Keratinocyte (primary cell): Measurements from ENCODE around the gene CNKSR3. TPM values are rescaled to one million over a fixed set of nuclear protein-coding genes. Genes with fewer than 3 reads are reported as not detected.

Experiments
- DNase-seq: peaks from one replicate; pipeline ENCODE4 v3.0.0-alpha.2; 2011; ENCODE audit warnings: low read depth, missing footprints, low spot score
- FAIRE-seq: peaks from 2 replicates; lab custom pipeline; 2011; peaks lifted over from hg19 to GRCh38; lab: Jason Lieb, UNC
- H2AFZ ChIP-seq: 2 replicates; pipeline ENCODE4 v1.6.0; 2012; ENCODE audit warnings: low read length, control low read depth, inconsistent platforms; ENCODE audit not compliant: control insufficient read depth
- H3K27ac ChIP-seq: 2 replicates; pipeline ENCODE4 v1.5.1; 2011; ENCODE audit warnings: low read length; ENCODE audit not compliant: control insufficient read depth, insufficient read depth
- H3K27me3 ChIP-seq: 3 replicates; pipeline ENCODE4 v1.6.0; 2011; ENCODE audit warnings: low read length; ENCODE audit not compliant: control insufficient read depth, insufficient read depth; ENCODE audit errors: extremely low read depth
- H3K36me3 ChIP-seq, 2 experiments: 2 replicates in 1 of 2; 3 replicates in 1 of 2; pipeline ENCODE4 v1.5.1; 2011; ENCODE audit warnings: low read length in 2 of 2, mild to moderate bottlenecking in 1 of 2; ENCODE audit not compliant: control insufficient read depth in 2 of 2, insufficient read depth in 2 of 2; ENCODE audit errors: extremely low read depth in 1 of 2
- H3K4me1 ChIP-seq: 3 replicates; pipeline ENCODE4 v1.5.1; 2011; ENCODE audit warnings: low read length; ENCODE audit not compliant: control insufficient read depth, insufficient read depth; ENCODE audit errors: extremely low read depth
- H3K4me2 ChIP-seq: 3 replicates; pipeline ENCODE4 v1.6.0; 2011; ENCODE audit warnings: low read depth, low read length; ENCODE audit not compliant: control insufficient read depth, insufficient read depth; ENCODE audit errors: extremely low read depth
- H3K4me3 ChIP-seq, 3 experiments: fragments of 200-600 bp in 1 of 3; sonication (generic) in 1 of 3; 2 replicates in 2 of 3; 3 replicates in 1 of 3; pipeline ENCODE4 v1.5.1; 2011 to 2016; ENCODE audit warnings: low read length in 3 of 3, mild to moderate bottlenecking in 3 of 3, control low read depth in 2 of 3, inconsistent platforms in 1 of 3, low read depth in 1 of 3, mixed read lengths in 1 of 3, mixed run types in 1 of 3, moderate library complexity in 1 of 3; ENCODE audit not compliant: control insufficient read depth in 2 of 3, insufficient read depth in 2 of 3; ENCODE audit errors: extremely low read depth in 1 of 3
- H3K79me2 ChIP-seq: 2 replicates; pipeline ENCODE4 v1.6.0; 2012; ENCODE audit warnings: low read length; ENCODE audit not compliant: control insufficient read depth, insufficient read depth
- H3K9ac ChIP-seq: 3 replicates; pipeline ENCODE4 v1.6.0; 2011; ENCODE audit warnings: low read length; ENCODE audit not compliant: control insufficient read depth, insufficient read depth; ENCODE audit errors: extremely low read depth
- H3K9me1 ChIP-seq: 3 replicates; pipeline ENCODE4 v1.6.0; 2011; ENCODE audit warnings: low read length; ENCODE audit not compliant: control insufficient read depth, insufficient read depth; ENCODE audit errors: extremely low read depth
- H3K9me3 ChIP-seq: 2 replicates; pipeline ENCODE4 v1.5.1; 2012; ENCODE audit warnings: low read depth, low read length; ENCODE audit not compliant: control insufficient read depth
- H4K20me1 ChIP-seq: 3 replicates; pipeline ENCODE4 v1.6.0; 2011; ENCODE audit warnings: low read length; ENCODE audit not compliant: control insufficient read depth, insufficient read depth; ENCODE audit errors: extremely low read depth
- EZH2 ChIP-seq: IDR thresholded peaks from one replicate; pipeline ENCODE4 v1.6.1; 2012; ENCODE audit warnings: inconsistent platforms, mild to moderate bottlenecking, low read length, moderate library complexity
- dilution Hi-C: fragments of 300-500 bp; cut with MboI; formaldehyde crosslinking; loops from one replicate; pipeline ENCODE4 v1.7.0; 2020; ENCODE audit warnings: low sequenced_read_pairs; ENCODE audit not compliant: extremely low pct_ligation_motif_present
- polyA plus RNA-seq, 5 experiments: library from polyadenylated mRNA; depleted of rRNA in 3 of 5; stranded (reverse) in 3 of 5; stranded (forward) in 1 of 5; unstranded in 1 of 5; fragments of >200 nt; gene quantifications; 1 replicate in 1 of 5; 2 replicates in 3 of 5; 3 replicates in 1 of 5; pipeline versions ENCODE4 v1.2.1 to v1.2.3, GENCODE V29; 2011 to 2012; ENCODE audit warnings: missing spikeins in 2 of 5, low read depth in 1 of 5, low replicate concordance in 1 of 5
- TF ChIP-seq, protein P1 (sequence below), 3 experiments: IDR thresholded peaks in 1 of 3; conservative IDR thresholded peaks in 1 of 3; optimal IDR thresholded peaks in 1 of 3; 2 replicates in 2 of 3; 3 replicates in 1 of 3; pipeline versions ENCODE3 to v1.5.1; 2011; ENCODE audit warnings: low read length in 3 of 3, mild to moderate bottlenecking in 3 of 3, moderate library complexity in 2 of 3, control low read depth in 1 of 3, inconsistent platforms in 1 of 3; ENCODE audit not compliant: insufficient read depth in 2 of 3; ENCODE audit errors: extremely low read depth in 1 of 3

The CNKSR3 gene
- polyA plus RNA-seq, 1 donor (not counting 4 experiments of a cell fraction or from before 2014, with no cell fraction given) = 2.0 TPM

DNA sequence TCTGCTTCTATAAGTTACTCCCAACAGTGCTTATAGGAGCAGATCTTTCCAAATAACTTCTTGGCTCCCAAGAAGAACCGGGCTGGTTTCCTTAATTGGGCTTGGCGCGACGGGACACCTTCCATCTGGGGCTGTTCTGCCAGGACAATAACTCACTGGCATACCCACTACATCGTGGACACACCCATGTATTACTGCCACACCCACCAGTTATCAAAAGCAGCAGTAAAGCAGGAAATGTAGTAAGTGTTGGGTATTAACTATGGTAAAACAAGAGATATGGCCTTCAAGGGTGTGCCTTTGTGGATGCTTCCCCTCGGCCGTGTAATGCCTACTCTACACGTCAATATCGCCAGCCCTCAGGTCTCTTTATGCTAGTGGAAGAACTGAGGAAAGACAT lies 24.7 kb downstream of the CNKSR3 start:
- FAIRE-seq (no peak), DNase-seq (no peak)
- Histone ChIP-seq H3K9ac (no peak overlapping the region), H3K4me3 (no peak overlapping the region), H3K4me1 (peaks cover 9% of the 10 kb centered on the region), H3K4me2 (peak overlapping the region; percentile 28), H3K36me3 (no peaks in the 10 kb centered on the region), H3K9me1 (no peaks in the 10 kb centered on the region), H3K9me3 (no peaks in the 10 kb centered on the region), H2AFZ (no peak overlapping the region), H4K20me1 (no peaks in the 10 kb centered on the region), H3K79me2 (no peaks in the 10 kb centered on the region), H3K27ac (no peak overlapping the region), H3K27me3 (no peaks in the 10 kb centered on the region)
- TF ChIP-seq, protein P1, sequence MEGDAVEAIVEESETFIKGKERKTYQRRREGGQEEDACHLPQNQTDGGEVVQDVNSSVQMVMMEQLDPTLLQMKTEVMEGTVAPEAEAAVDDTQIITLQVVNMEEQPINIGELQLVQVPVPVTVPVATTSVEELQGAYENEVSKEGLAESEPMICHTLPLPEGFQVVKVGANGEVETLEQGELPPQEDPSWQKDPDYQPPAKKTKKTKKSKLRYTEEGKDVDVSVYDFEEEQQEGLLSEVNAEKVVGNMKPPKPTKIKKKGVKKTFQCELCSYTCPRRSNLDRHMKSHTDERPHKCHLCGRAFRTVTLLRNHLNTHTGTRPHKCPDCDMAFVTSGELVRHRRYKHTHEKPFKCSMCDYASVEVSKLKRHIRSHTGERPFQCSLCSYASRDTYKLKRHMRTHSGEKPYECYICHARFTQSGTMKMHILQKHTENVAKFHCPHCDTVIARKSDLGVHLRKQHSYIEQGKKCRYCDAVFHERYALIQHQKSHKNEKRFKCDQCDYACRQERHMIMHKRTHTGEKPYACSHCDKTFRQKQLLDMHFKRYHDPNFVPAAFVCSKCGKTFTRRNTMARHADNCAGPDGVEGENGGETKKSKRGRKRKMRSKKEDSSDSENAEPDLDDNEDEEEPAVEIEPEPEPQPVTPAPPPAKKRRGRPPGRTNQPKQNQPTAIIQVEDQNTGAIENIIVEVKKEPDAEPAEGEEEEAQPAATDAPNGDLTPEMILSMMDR (optimal IDR thresholded peaks at IDR 0.05 in 1 of 3, IDR thresholded peaks at IDR 0.05 in 1 of 3, conservative IDR thresholded peaks at IDR 0.05 in 1 of 3; ENCODE audit: extremely low read depth in 1 of 3, insufficient read depth in 2 of 3, low read length in 3 of 3) = no peak
- TF ChIP-seq EZH2 = no peak
- dilution Hi-C loops = no loop called here

DNA sequence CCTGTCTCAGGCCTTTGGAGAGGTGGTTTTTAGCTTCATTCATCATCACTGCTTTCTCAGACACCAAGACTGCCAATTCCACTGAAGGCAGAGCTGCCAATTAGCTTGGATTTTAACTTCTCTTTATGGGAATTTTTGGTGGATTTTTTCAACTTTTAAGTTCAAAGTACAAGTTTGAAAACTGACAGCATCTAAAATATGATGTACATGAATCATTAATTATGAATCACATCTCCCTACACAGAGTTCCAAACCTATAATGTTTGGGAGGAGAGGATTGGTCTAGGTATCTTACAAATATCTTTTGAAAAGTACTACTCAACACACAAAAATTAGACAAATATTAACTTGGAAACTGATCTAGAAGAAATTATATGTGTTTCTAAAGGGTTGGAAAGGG lies 25.5 kb downstream of the CNKSR3 start:
- Histone ChIP-seq H3K4me2 (no peak overlapping the region), H3K4me3 (no peak overlapping the region), H2AFZ (no peak overlapping the region), H3K9me1 (no peaks in the 10 kb centered on the region), H3K27ac (no peak overlapping the region), H4K20me1 (no peaks in the 10 kb centered on the region), H3K27me3 (no peaks in the 10 kb centered on the region), H3K79me2 (no peaks in the 10 kb centered on the region), H3K36me3 (no peaks in the 10 kb centered on the region), H3K9me3 (no peaks in the 10 kb centered on the region), H3K9ac (no peak overlapping the region), H3K4me1 (peaks cover 9% of the 10 kb centered on the region)
- dilution Hi-C loops = no loop called here
- FAIRE-seq = no peak
- DNase-seq = no peak
- TF ChIP-seq, protein P1 (optimal IDR thresholded peaks at IDR 0.05 in 1 of 3, IDR thresholded peaks at IDR 0.05 in 1 of 3, conservative IDR thresholded peaks at IDR 0.05 in 1 of 3; ENCODE audit: extremely low read depth in 1 of 3, insufficient read depth in 2 of 3, low read length in 3 of 3) = no peak
- no peak for TF ChIP-seq EZH2
